ENCODE results near the gene PRND.
"Not testable (repeated sequence)": the region's sequence is repeated elsewhere in the genome, so short reads cannot be mapped to it uniquely, and the experiment has no call there.

PRND gene

GRCh38 chr20:4770026-4770425 is 48.3 kb downstream of the PRND start:
- DNase-seq (ENCODE audit: insufficient read length, low spot score) (no peak), FAIRE-seq (no peak)
- TF ChIP-seq POLR2A (IDR thresholded peaks at IDR 0.05; ENCODE audit: low read depth, low read length), result no peak

- no peak for TF ChIP-seq POLR2A (IDR thresholded peaks at IDR 0.05; ENCODE audit: low read depth, low read length)
- FAIRE-seq (no peak), DNase-seq (ENCODE audit: insufficient read length, low spot score) (no peak)
Measured at GRCh38 chr20:4771004-4771403, 49.3 kb downstream of the PRND start.

DNA sequence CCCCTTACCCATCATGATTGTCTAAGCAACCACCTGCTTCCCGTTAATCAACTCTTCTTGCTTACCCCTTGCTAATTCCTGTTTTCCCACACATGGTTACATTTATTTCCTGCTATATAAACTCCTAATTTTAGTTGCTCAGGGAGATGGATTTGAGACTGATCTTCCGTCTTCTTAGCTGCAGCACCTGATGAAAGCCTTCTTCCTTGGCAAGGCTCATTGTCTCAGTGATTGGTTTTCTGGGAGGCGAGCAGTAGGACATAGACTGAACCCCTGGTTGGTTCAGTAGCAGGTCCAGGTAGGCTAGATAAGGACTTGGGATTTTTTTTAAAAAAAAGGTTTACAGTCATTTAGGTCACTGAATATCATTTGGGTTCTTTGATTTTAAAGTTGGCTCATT is 50.4 kb downstream of the PRND start:
- FAIRE-seq, result no peak
- DNase-seq (ENCODE audit: insufficient read length, low spot score), result no peak
- no peak for TF ChIP-seq POLR2A (IDR thresholded peaks at IDR 0.05; ENCODE audit: low read depth, low read length)

GRCh38 chr20:4773014-4773413 is 51.3 kb downstream of the PRND start:
- DNase-seq (ENCODE audit: insufficient read length, low spot score); FAIRE-seq: not testable (repeated sequence)

DNA sequence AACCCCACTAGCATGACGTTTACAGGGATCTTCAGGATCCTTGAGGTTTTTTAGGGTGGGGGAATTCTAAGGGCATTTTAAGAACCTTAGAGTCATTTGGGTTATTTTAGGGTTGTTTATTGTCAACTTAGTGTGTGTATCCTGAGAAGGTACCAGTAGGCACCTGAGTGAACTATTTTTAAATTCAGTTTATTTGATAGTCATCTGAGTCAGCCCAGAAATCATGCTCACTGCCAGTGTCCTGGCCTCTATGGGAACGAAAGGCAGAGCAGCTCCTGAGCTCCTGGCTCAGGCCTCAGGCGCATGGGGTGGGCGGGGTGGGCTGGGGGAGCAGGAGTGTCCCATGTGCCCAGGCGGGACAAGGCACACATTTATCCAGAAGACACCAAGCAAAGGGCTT is 52.0 kb downstream of the PRND start:
- no peak for TF ChIP-seq POLR2A (IDR thresholded peaks at IDR 0.05; ENCODE audit: low read depth, low read length)
- FAIRE-seq, result no peak

DNA sequence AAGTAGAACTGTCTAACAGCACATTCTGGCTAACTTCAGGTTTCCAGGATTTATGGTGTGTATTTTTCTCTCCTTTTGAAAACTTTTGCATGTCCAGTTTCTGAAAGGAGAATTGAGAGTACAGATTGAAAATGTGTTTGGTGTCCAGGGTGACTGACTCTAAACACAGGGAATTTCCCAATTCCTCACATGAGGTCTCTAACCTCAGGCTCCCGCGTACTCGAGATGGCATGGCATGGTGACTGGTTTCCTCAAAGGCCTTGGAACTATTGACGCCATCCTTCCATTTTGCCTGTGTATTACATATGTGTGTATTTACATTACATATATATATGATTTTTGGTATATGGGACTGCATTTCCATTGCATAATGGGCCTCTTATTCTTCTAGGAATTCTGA is 52.5 kb downstream of the PRND start:
- TF ChIP-seq POLR2A (IDR thresholded peaks at IDR 0.05; ENCODE audit: low read depth, low read length), result no peak
- DNase-seq (ENCODE audit: insufficient read length, low spot score), result no peak
- FAIRE-seq, result no peak

More for the DNA sequence above, 52.0 kb downstream of the PRND start:
- DNase-seq (ENCODE audit: insufficient read length, low spot score), result no peak

DNA sequence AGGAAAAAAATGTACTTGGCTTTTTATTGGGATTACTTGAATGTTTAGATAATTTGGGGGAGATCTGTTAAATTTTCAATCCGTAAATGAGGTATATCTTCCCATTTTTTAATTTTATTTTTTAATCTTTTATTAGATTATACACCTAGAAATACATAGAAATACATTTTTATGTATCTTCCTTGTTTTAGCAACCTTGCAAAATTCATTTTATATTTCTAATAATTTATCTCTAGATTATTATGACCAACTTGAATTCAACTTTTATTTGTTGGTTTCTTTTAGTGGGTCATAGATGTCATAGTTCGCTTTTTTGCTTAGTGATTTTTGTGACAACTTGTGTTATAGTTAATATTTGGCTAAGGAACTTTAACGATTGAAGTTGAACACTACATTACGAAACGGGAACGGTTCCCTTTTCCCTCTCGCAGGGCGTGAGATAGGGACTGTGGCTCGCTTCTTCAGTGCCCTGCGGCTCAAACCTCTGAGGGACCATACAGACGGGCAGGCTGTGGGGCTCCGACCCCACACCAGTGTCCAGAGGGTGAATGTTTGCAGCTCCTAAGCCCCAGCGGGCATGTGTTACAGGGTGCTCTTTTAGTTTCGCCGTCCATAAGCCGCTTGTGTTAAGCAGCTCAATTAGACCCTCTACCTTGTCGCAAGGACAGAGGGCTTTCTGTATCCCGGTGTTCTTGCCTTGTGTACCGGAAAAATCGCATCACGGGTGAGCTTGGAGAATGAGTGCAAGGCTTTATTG is 53.8 kb downstream of the PRND start:
- DNase-seq (ENCODE audit: insufficient read length, low spot score) (no peak), FAIRE-seq (no peak)
- no peak for TF ChIP-seq POLR2A (IDR thresholded peaks at IDR 0.05; ENCODE audit: low read depth, low read length)

DNA sequence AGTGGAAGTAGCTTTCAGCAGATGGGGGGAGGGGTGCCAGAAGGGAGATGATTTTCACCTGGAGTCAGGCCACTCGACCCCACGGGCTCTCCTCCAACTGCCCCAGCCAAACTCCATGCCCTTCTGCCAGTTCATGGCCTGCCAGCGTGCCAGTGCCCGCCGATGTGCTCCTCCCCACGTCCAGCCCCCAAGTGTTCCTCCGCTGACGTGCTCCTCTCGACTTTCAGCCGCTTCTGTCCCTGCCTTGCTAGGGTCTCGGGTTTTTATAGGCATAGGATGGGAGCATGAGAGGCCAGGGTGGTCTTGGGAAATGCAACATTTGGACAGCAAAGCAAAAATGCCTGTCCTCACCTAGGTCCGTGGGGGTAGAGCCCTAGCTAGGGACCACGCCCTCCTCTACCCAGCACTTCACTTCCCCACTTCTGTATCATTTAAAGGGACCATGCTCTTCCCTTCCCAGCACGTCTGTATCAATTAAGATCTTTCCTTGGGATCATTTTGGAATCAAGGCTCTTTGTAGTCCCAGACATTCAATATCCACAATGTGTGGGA is 54.4 kb downstream of the PRND start:
- peak; percentile 38 for TF ChIP-seq POLR2A (IDR thresholded peaks at IDR 0.05; ENCODE audit: low read depth, low read length)
- DNase-seq (ENCODE audit: insufficient read length, low spot score) (no peak), FAIRE-seq (no peak)

Measured in H54 (cell line).